GM13976 (cell line): Measurements from ENCODE around the gene QSOX2.

ENCODE experiments used
- DNase-seq: peaks from one replicate; pipeline ENCODE4 v3.0.0; 2012; ENCODE audit warnings: low spot score
- CTCF ChIP-seq: IDR thresholded peaks from 2 replicates; pipeline ENCODE4 v1.5.1; 2012; ENCODE audit warnings: borderline replicate concordance, mild to moderate bottlenecking; ENCODE audit not compliant: insufficient read depth; ENCODE audit errors: extremely low read depth, missing control alignments, control extremely low read depth
- in situ Hi-C: fragments of 300-500 bp; cut with MboI; formaldehyde crosslinking; loops from one replicate; pipeline ENCODE4 v1.12.0; 2022; ENCODE audit warnings: low sequenced_read_pairs, mixed read lengths, inconsistent platforms; ENCODE audit not compliant: unreplicated experiment

QSOX2 gene

GRCh38 chr9:136204145-136204805 is 41.3 kb downstream of the QSOX2 start:
- TF ChIP-seq CTCF: no peak
- in situ Hi-C loops: no loop called here
- DNase-seq: no peak

GRCh38 chr9:136203408-136204144 is 42.0 kb downstream of the QSOX2 start:
- in situ Hi-C loops: no loop called here
- no peak for DNase-seq
- TF ChIP-seq CTCF: no peak

GRCh38 chr9:136202454-136203407 is 42.9 kb downstream of the QSOX2 start:
- in situ Hi-C loops: no loop called here
- TF ChIP-seq CTCF: no peak
- no peak for DNase-seq

- in situ Hi-C loops: no loop called here
- no peak for DNase-seq
- no peak for TF ChIP-seq CTCF
Measured at GRCh38 chr9:136201609-136202453, 43.8 kb downstream of the QSOX2 start.

DNA sequence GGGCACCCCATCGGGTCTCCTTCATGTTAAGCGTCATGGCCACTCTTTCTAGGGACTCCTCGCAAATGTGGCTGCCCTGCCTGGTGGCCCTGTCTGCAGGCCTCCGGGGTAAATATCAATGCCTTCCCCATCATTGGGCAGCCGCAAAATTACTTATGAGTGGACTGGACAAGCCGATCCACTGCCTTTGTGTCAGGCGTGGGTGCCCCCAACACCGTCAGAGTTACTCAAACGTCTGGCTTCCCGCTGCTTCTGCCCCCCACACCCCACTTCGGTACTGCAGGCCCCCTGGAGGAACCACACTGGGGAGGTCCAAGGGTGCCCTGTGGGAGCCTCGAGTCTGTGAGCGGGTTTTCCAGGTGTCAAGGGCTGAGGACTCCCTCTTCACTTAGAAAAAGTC is 44.4 kb downstream of the QSOX2 start:
- in situ Hi-C loops: no loop called here
- no peak for DNase-seq
- TF ChIP-seq CTCF: no peak
